IMR-90 (cell line): ENCODE results near the gene BRD3. TPM values are rescaled to one million over a fixed set of nuclear protein-coding genes. Genes with fewer than 3 reads are reported as not detected.

Source experiments
- ATAC-seq: fragments of 200-7000 bp; cut with Tn5 transposase; 2 replicates; pipeline ENCODE4 v1.9.1; 2020; ENCODE audit warnings: low read depth, mild to moderate bottlenecking, moderate library complexity
- BruUV-seq: library from RNA; stranded (reverse); fragments of 400-500 nt; replicated peaks from 2 replicates; lab custom pipeline; 2021; lab: Mats Ljungman, UMichigan
- CTCF ChIA-PET: fragments of 300-600 bp; formaldehyde crosslinking; extraction: SDS; loops from one replicate; lab custom pipeline; 2021; ENCODE audit warnings: antibody characterized with exemption; lab: Yijun Ruan, JAX
- POLR2A ChIA-PET: fragments of 300-600 bp; sonication (Branson Sonifier 250); formaldehyde crosslinking; loops from one replicate; lab custom pipeline; 2022; ENCODE audit warnings: antibody characterized with exemption; ENCODE audit not compliant: unreplicated experiment; lab: Charles Lee
- DNase-seq: peaks from one replicate; pipeline ENCODE4 v3.0.0; 2013
- H2AFZ ChIP-seq: replicated peaks from 2 replicates; pipeline ENCODE3; 2013; ENCODE audit warnings: low read length, mild to moderate bottlenecking; ENCODE audit not compliant: poor library complexity
- H2AK5ac ChIP-seq: 2 replicates; pipeline ENCODE4 v1.6.1; 2013; ENCODE audit warnings: low read depth, low read length, inconsistent platforms
- H2AK9ac ChIP-seq: replicated peaks from 2 replicates; pipeline ENCODE3; 2013; ENCODE audit warnings: mild to moderate bottlenecking, low read depth, low read length, moderate library complexity; ENCODE audit not compliant: poor library complexity
- H2BK120ac ChIP-seq: 2 replicates; pipeline ENCODE4 v1.6.1; 2013; ENCODE audit warnings: low read depth, low read length, inconsistent platforms
- H2BK15ac ChIP-seq: 3 replicates; pipeline ENCODE4 v1.6.1; 2013; ENCODE audit warnings: low read depth, low read length, inconsistent platforms
- H2BK20ac ChIP-seq: 2 replicates; pipeline ENCODE4 v1.6.1; 2013; ENCODE audit warnings: low read depth, mild to moderate bottlenecking, inconsistent platforms, low read length, moderate library complexity
- H2BK5ac ChIP-seq: 2 replicates; pipeline ENCODE4 v1.6.1; 2013; ENCODE audit warnings: mild to moderate bottlenecking, low read depth, low read length, inconsistent platforms; ENCODE audit not compliant: poor library complexity, severe bottlenecking
- H3K14ac ChIP-seq: replicated peaks from 2 replicates; pipeline ENCODE4 v1.6.1; 2013; ENCODE audit warnings: low read depth, low read length, inconsistent platforms
- H3K18ac ChIP-seq: 2 replicates; pipeline ENCODE4 v1.6.1; 2013; ENCODE audit warnings: low read depth, low read length, control low read depth
- H3K23ac ChIP-seq: 2 replicates; pipeline ENCODE4 v1.6.1; 2013; ENCODE audit warnings: low read depth, low read length, inconsistent platforms
- H3K27ac ChIP-seq: 2 replicates; pipeline ENCODE4 v1.5.1; 2013; ENCODE audit warnings: mild to moderate bottlenecking, control low read depth, low read length; ENCODE audit not compliant: insufficient read depth
- H3K27me3 ChIP-seq: 2 replicates; pipeline ENCODE4 v1.6.1; 2013; ENCODE audit warnings: low read length; ENCODE audit not compliant: control insufficient read depth, insufficient read depth
- H3K36me3 ChIP-seq: 2 replicates; pipeline ENCODE4 v1.6.1; 2013; ENCODE audit warnings: low read length, mixed read lengths; ENCODE audit not compliant: control insufficient read depth, insufficient read depth
- H3K4ac ChIP-seq: 2 replicates; pipeline ENCODE4 v1.6.1; 2013; ENCODE audit warnings: low read depth, low read length, inconsistent platforms
- H3K4me1 ChIP-seq: 2 replicates; pipeline ENCODE4 v1.6.1; 2013; ENCODE audit warnings: low read length, mixed read lengths; ENCODE audit not compliant: control insufficient read depth, insufficient read depth
- H3K4me2 ChIP-seq: 2 replicates; pipeline ENCODE4 v1.6.1; 2013; ENCODE audit warnings: low read depth, mild to moderate bottlenecking, control low read depth, low read length, moderate library complexity
- H3K4me3 ChIP-seq: 2 replicates; pipeline ENCODE4 v1.5.1; 2013; ENCODE audit warnings: low read depth, mild to moderate bottlenecking, control low read depth, low read length, moderate library complexity; ENCODE audit not compliant: insufficient read depth
- H3K56ac ChIP-seq: 2 replicates; pipeline ENCODE4 v1.6.1; 2013; ENCODE audit warnings: low read length, inconsistent platforms; ENCODE audit not compliant: insufficient read depth; ENCODE audit errors: extremely low read depth
- H3K79me1 ChIP-seq, 2 experiments: 2 replicates each; pipeline ENCODE4 v1.6.1; 2013; ENCODE audit warnings: low read length in 2 of 2, inconsistent platforms in 1 of 2, low read depth in 1 of 2
- H3K9ac ChIP-seq: 2 replicates; pipeline ENCODE4 v1.6.1; 2013; ENCODE audit warnings: low read depth, low read length, control low read depth
- H3K9me1 ChIP-seq: 2 replicates; pipeline ENCODE4 v1.6.1; 2013; ENCODE audit warnings: low read length, inconsistent platforms; ENCODE audit not compliant: insufficient read depth
- H3K9me3 ChIP-seq: 2 replicates; pipeline ENCODE4 v1.6.1; 2013; ENCODE audit warnings: low read length; ENCODE audit not compliant: control insufficient read depth, insufficient read depth
- H4K20me1 ChIP-seq: 2 replicates; pipeline ENCODE4 v1.6.1; 2013; ENCODE audit warnings: low read length, inconsistent platforms; ENCODE audit not compliant: insufficient read depth
- H4K5ac ChIP-seq: 2 replicates; pipeline ENCODE4 v1.6.1; 2013; ENCODE audit warnings: mild to moderate bottlenecking, low read depth, low read length, control low read depth
- H4K8ac ChIP-seq, 2 experiments: 2 replicates each; pipeline ENCODE4 v1.6.1; 2013; ENCODE audit warnings: low read depth in 2 of 2, low read length in 2 of 2, control low read depth in 1 of 2, inconsistent platforms in 1 of 2
- H4K91ac ChIP-seq: 2 replicates; pipeline ENCODE4 v1.6.1; 2013; ENCODE audit warnings: low read depth, low read length, inconsistent platforms; ENCODE audit not compliant: insufficient read depth
- BHLHE40 ChIP-seq: fragments of 150-350 bp; IDR thresholded peaks from 2 replicates; pipeline ENCODE4 v1.6.1; 2016; ENCODE audit warnings: mild to moderate bottlenecking, low read depth, low read length
- CEBPB ChIP-seq: IDR thresholded peaks from 2 replicates; pipeline ENCODE4 v1.6.1; 2012; ENCODE audit warnings: low read depth, low read length, improper control_type of control experiment
- CHD1 ChIP-seq: IDR thresholded peaks from 2 replicates; pipeline ENCODE4 v1.6.1; 2012; ENCODE audit warnings: low read depth, low read length, improper control_type of control experiment
- CTCF ChIP-seq: conservative IDR thresholded peaks from 2 replicates; pipeline ENCODE4 v1.5.1; 2012; ENCODE audit warnings: mild to moderate bottlenecking, low read depth, low read length, improper control_type of control experiment
- ELK1 ChIP-seq: fragments of 150-350 bp; IDR thresholded peaks from 2 replicates; pipeline ENCODE4 v1.6.1; 2016; ENCODE audit warnings: low read depth, mild to moderate bottlenecking, low read length, moderate library complexity, borderline replicate concordance
- FOS ChIP-seq: fragments of 150-350 bp; IDR thresholded peaks from 2 replicates; pipeline ENCODE4 v1.6.1; 2016; ENCODE audit warnings: low read depth, low read length
- MAFK ChIP-seq: IDR thresholded peaks from 2 replicates; pipeline ENCODE4 v1.6.1; 2012; ENCODE audit warnings: low read depth, low read length, improper control_type of control experiment
- MAZ ChIP-seq: IDR thresholded peaks from 2 replicates; pipeline ENCODE4 v1.6.1; 2012; ENCODE audit warnings: low read depth, mild to moderate bottlenecking, low read length, improper control_type of control experiment, moderate library complexity, borderline replicate concordance
- MXI1 ChIP-seq: IDR thresholded peaks from 2 replicates; pipeline ENCODE4 v1.6.1; 2012; ENCODE audit warnings: low read depth, mild to moderate bottlenecking, low read length, moderate library complexity, borderline replicate concordance
- POLR2A ChIP-seq: IDR thresholded peaks from 2 replicates; pipeline ENCODE4 v1.6.1; 2012; ENCODE audit warnings: mild to moderate bottlenecking, low read depth, low read length
- RAD21 ChIP-seq: IDR thresholded peaks from 2 replicates; pipeline ENCODE4 v1.6.1; 2012; ENCODE audit warnings: low read length, improper control_type of control experiment
- RCOR1 ChIP-seq: IDR thresholded peaks from 2 replicates; pipeline ENCODE4 v1.6.1; 2012; ENCODE audit warnings: mild to moderate bottlenecking, low read length, improper control_type of control experiment; ENCODE audit not compliant: insufficient replicate concordance
- RFX5 ChIP-seq: IDR thresholded peaks from 2 replicates; pipeline ENCODE4 v1.8.0; 2012; ENCODE audit warnings: low read depth, mild to moderate bottlenecking, low read length, moderate library complexity
- SMC3 ChIP-seq: fragments of 150-350 bp; IDR thresholded peaks from 2 replicates; pipeline ENCODE4 v1.6.1; 2016; ENCODE audit warnings: low read depth, mild to moderate bottlenecking, antibody characterized with exemption, low read length, moderate library complexity
- WGBS, 2 experiments: methylation state at CpG; one replicate each; pipeline versions ENCODE4 v1.1.5 to v1.1.7; 2013; ENCODE audit warnings: missing lambda C conversion rate in 2 of 2; ENCODE audit not compliant: insufficient read length in 1 of 2; ENCODE audit errors: extremely low coverage in 2 of 2; 5-methylcytosine and 5-hydroxymethylcytosine counted together
- dilution Hi-C: fragments of 300-500 bp; cut with HindIII; formaldehyde crosslinking; loops from one replicate; pipeline ENCODE4 v1.14.3; 2018; ENCODE audit warnings: low sequenced_read_pairs; ENCODE audit not compliant: unreplicated experiment
- in situ Hi-C: fragments of 300-500 bp; cut with MboI; formaldehyde crosslinking; loops from 3 replicates; pipeline ENCODE4 v1.14.3; 2019; ENCODE audit warnings: low sequenced_read_pairs, inconsistent platforms, mixed read lengths
- intact Hi-C: fragments of 100-400 bp; cut with micrococcal nuclease; formaldehyde crosslinking; loops from 2 replicates; pipeline ENCODE4 v1.10.0; 2022
- polyA plus RNA-seq, 3 experiments: library from polyadenylated mRNA; depleted of rRNA; stranded (reverse); fragments of >200 nt; gene quantifications; 2 replicates each; pipeline ENCODE4 v1.2.3, GENCODE V29; 2012; ENCODE audit warnings: low replicate concordance in 1 of 3
- total RNA-seq: library from RNA; depleted of rRNA; stranded (reverse); fragments of >200 nt; gene quantifications from 2 replicates; pipeline ENCODE4 v1.2.3, GENCODE V29; 2012

Gene BRD3
- total and polyA plus RNA-seq, 2 of the 4 experiments (the other 2 are of a cell fraction), result 2.2 to 7.1 TPM

- Histone ChIP-seq H2BK5ac (no peak overlapping the region), H3K27ac (no peak overlapping the region), H3K27me3 (no peaks in the 10 kb centered on the region), H3K23ac (no peak overlapping the region), H4K20me1 (peaks cover 42% of the 10 kb centered on the region), H3K4me2 (no peak overlapping the region), H3K4ac (no peak overlapping the region), H2AK5ac (no peak overlapping the region), H3K18ac (no peak overlapping the region), H2BK15ac (no peak overlapping the region), H3K4me1 (peaks cover 13% of the 10 kb centered on the region), H3K36me3 (peaks cover 43% of the 10 kb centered on the region), H2BK120ac (no peak overlapping the region), H3K9ac (no peak overlapping the region), H4K8ac (no peak overlapping the region), H4K91ac (no peak overlapping the region), H2BK20ac (no peak overlapping the region), H3K14ac (no peak overlapping the region), H3K9me3 (no peaks in the 10 kb centered on the region), H3K79me1 (peaks cover 19 to 44% of the 10 kb centered on the region in 2 experiments), H3K9me1 (peaks cover 4% of the 10 kb centered on the region; the same call in 1 of the 2 replicates), H2AK9ac (no peak overlapping the region), H3K56ac (no peak overlapping the region), H2AFZ (no peak overlapping the region), H4K5ac (no peak overlapping the region), H3K4me3 (no peak overlapping the region)
- POLR2A ChIA-PET, result no interaction called here
- TF ChIP-seq RCOR1 (no peak), POLR2A (no peak), SMC3 (no peak), MAZ (no peak), FOS (no peak), MAFK (no peak), CHD1 (no peak), BHLHE40 (no peak), CEBPB (no peak), CTCF (no peak), MXI1 (no peak), RAD21 (no peak), ELK1 (no peak), RFX5 (no peak)
- in situ Hi-C loops (no loop called here), intact Hi-C loops (no loop called here), dilution Hi-C loops (no loop called here)
- DNase-seq (no peak), ATAC-seq (no peak)
- CTCF ChIA-PET, result no interaction called here
- no TSS peak for BruUV-seq
- 95% methylated on average over 7 of the region's 16 CpGs; no CpG with 5 or more reads in 1 of the 2 experiments for WGBS, 2 experiments
These were observed 14.9 kb downstream of the BRD3 start for GRCh38 chr9:134052941-134053340.
